Activated CD4-positive, alpha-beta T cell treated with anti-CD3 and anti-CD28 coated beads, Interleukin-2, amount 50 U/mL, for 1 hour (primary cell): ENCODE data around the gene WRNIP1.

ENCODE experiments used
- DNase-seq: peaks from one replicate; pipeline ENCODE4 v3.0.0-alpha.2; 2020

Gene WRNIP1

DNA sequence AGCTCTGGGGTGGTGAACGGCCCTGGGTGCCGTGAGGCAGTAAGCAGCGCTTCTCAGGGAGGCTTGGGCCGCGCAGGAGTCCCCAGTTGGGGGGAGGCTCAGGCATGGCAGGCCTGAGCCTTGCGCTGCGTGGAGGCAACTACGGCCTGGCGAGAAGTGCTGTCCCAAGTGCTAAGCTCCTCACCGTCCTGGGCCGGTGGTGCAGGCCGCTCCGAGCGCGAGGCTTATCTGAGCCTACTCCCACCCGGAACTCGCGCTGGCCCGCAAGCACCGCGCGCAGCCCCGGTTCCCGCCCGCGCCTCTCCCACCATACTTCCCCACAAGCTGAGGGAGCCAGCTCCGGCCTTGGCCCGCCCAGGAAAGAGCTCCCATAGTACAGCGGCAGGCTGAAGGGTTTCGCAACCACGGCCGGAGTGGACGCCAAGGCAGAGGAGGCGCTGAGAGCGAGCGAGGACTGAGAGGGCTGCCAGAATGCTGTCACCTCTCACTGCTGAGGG is 1.8 kb upstream of the WRNIP1 start:
- no peak for DNase-seq

DNA sequence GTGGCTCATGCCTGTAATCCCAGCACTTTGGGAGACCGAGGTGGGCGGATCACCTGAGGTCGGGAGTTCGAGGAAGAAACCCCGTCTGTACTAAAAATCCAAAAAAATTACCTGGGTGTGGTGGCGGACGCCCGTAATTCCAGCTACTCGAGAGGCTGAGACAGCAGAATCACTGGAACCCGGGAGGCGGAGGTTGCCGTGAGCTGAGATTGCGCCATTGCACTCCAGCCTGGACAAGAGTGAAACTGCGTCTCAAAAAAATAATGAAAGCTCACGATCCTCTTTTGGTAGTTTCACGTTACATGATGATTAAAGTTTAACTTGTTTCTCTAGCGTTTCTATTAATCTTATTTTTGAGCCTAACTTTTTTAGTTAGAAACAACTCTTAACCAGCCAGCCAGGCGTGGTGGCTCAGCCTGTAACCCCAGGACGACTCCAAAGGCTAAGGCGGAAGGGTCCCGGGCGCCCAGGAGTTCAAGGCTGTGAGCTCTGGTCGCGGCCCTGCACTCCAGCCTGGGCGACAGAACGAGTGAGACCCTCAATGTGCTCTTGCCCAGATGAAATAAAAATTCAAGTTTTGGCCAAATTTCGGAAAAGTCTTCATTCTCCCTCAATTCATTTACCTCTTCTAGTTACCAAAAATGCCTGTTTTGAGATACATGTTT is 1.2 kb upstream of the WRNIP1 start:
- no peak for DNase-seq

DNA sequence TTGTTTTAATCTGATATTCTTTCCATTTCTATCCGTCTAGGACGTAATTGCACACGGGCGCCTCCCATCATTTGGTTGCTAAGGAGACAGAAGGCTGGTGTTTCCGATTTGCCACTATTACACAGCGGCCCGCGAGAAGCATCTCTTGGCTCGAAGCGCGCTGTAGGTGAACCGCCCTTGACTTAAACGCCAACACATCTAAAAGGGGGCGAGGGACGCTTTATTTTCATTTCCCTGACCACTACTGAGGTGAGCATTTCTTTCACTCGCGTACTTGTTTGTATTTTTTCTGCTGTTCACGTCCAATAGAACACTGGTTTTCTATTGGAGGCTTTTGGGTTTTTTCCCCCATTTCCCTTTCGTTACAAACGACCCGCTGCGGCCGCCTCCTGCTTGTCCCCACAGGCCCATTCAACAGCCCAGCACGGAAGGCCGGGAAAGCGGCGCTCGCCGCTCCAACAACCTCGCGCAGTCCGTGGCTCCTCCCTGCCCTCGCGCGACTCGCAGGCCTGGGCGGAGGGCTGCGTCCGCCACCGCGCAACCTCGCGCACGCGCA is 505 bp upstream of the WRNIP1 start:
- peak; percentile 67 for DNase-seq

DNA sequence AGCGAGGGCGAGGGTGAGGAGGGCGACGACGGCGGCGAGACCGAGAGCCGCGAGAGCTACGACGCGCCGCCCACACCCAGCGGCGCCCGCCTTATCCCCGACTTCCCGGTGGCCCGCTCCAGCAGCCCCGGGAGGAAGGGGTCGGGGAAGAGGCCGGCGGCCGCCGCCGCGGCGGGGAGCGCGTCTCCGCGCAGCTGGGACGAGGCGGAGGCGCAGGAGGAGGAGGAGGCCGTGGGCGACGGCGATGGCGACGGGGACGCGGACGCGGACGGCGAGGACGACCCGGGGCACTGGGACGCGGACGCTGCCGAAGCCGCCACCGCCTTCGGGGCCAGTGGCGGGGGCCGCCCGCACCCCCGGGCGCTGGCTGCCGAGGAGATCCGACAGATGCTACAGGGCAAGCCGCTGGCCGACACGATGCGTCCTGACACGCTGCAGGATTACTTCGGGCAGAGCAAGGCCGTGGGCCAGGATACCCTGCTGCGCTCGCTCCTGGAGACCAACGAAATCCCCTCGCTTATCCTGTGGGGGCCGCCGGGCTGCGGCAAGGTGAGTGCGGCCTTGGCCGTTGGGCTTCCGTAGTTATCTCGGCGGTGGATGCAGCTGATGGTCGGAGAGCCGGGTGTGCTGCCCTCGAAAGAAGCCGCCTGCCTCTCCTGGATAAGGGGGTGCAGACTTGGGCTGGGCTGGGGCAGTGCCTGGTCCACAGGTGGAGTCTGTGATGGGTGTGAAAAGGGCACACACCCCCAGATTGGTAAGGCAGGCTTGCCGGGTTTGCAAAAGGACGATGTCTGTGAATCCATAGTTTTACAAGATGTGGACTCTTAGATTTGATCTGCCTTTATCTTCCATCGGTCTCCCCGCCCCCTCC is 938 bp downstream of the WRNIP1 start:
- no peak for DNase-seq

DNA sequence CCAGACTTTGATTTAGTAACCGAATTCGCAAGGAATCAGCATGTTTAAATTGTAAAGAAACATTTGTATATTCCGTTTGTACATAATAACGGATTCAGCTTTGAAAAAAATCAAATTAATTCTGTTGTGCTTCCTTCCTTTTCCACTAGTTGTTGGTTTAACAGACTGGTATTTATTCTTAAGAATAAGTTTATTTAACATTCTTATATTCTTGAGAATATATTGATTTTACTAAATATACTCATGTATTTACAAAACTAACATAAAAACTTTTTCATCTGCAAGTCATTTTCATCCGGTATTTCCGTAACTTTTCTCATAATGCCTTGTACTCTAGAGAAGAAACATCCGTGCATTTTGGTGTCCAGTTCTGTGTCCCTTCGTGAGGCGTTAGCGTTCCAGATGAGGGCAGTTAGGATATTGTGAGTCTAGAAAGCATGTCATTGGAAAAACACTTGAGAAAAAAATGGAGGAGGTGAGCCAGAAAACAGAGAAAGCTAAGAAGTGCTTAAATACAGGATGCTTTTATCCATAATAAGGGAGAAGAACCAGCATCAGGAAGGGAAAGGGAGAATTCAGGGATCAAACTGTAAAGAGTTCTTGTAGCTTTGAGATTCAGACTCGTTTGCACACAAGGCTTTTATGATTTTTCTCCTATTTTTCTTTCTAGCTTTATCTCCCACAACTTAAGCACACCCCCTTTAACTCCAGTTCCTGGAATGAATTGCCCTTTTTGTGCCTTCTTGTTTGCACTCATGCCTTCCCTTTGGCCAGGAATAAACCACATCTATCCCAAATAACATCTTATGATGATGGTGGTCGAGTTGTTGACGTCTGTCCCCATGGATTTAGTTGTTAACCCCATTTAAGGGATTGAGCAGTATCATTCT is 1.8 kb downstream of the WRNIP1 start:
- no peak for DNase-seq

DNA sequence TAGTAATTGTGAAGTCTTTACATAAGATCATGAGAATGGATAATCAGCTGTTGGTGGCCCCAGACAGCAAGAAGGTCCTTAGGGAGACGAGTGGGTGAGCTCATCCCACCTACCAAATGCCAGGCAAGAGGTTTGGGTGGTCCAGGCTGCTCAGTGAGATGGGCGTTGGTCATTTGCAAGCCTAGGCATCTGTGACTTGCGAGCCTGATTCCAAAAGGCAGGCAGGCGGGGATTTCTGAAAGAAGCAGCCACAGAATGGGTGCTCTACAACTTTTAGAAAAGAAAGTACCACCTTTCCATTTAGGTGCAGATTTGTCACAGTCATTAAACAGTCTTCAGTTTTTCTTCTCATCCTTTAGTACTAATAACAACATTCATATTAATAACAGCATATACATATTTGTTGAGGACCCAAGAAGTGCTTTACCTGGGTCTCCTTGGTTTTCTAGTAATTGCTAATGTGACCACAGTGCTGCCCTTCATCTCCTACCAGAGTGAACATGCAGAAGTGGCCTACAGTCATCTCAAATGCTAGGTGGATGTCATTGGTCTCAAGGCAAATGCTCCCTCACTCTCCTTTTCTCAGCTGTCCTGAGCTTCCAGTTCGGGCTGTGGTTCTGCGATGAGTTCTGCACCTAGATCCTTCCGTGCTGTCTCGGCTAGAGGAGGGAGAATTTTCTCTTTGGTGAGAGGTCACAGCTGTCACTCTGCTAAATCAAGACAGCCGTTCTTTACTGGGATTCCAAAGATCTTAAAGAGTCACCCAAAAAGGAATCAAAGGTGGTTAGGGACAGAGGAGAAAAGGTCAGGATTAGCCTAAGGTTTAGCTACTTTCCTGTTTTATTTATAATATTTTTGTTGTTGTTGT is 2.7 kb downstream of the WRNIP1 start:
- DNase-seq: no peak

DNA sequence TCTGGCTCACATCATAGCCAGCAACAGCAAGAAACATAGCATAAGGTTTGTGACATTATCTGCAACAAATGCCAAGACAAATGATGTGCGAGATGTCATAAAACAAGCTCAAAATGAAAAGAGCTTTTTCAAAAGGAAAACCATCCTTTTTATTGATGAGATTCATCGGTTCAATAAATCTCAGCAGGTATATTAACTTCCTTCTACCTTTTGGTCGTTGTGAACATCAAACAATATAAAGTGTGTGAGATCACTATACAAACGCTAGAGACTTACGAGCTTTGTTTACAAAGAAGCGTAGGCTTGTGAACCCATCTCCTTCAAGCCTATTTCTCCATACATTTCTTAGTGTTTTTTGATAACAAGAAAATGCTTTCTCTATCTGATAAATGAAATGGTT is 3.5 kb downstream of the WRNIP1 start:
- no peak for DNase-seq

DNA sequence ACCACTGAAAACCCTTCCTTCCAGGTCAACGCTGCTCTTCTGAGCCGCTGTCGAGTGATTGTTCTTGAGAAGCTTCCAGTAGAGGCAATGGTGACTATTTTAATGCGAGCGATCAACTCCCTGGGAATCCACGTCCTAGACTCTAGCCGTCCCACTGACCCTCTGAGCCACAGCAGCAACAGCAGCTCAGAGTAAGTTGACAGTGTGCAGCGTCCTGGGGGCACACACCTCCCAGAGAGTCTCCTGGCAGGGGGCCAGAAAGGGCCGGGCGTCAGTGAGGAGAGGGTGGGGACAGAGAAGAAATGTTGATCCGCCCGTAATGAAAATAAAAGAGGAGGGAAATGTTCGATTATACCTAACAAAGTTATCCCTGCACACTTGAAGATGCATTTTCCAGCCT is 5.0 kb downstream of the WRNIP1 start:
- no peak for DNase-seq

DNA sequence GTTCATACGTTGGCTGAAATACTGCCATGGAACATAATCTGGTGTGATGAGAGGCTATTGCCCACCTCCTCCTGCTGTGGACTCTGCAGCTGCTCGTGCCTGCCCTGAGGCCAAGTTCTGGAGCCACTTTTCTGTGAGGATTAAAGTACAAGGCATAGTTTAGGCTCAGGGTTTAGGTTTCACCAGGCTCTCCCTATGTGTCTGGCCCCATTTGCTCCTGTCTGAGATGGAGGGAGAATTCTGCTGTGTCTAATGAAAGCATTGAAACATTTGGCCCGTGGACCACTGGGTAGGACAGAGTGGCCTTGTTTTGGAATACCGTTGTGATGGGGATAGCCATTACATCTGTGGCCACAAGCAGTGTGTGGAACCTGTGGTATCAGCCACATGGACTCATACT is 5.9 kb downstream of the WRNIP1 start:
- no peak for DNase-seq

DNA sequence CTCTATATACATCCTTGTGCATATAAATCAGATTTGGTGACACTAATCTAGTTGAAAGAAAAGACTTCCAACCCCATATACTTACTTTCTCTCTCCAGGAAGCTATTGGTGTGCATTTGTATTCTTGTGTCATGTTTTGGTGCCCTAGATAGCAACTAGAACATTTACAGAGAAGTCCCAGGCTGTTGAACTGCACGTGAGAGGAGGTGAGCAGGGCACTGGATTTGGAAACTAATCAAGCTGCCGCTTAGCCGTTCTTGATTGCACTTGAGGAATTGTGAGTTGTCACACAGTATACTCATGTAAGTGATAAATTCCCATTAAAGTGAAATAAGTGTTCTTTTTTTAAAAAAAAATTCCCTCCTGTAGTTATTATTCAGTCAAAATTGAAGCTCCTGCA is 7.6 kb downstream of the WRNIP1 start:
- no peak for DNase-seq

DNA sequence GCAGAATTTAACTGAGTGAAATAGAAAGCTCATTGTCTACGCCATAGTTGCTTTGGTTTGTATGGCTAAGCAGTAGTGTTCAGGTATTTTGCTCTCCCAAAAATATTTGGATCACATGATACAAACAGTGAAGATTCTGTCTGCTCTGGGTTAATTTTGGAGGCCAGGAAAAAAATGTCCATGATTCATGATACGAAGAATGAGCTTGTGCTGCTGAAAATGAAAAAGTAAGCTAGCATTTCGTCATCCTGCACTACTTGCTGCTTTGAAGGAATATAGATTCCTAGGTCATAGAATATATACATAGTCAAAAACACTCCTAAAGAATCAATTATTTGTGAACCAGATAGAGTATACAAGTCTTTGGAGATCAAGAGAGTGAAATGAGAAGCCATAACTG is 8.3 kb downstream of the WRNIP1 start:
- no peak for DNase-seq

DNA sequence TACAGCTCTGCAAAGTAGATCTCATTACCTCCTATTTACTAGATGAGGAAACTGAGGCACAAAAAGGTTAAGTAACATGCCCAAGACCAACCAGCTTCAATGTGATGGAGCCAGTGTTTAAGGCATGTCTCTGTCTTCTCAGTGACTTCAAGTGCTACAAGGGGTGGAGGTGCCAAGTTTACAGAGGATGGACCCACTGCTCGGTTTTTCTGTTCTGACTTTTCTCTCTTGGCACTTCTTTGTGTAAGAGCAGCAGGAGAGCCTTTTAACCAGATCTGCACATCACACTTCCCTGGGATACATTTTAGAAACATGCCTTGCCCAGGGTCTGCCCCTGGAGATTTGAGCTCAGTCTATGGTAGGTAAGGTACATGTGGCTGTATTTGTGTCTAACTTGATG is 9.8 kb downstream of the WRNIP1 start:
- DNase-seq: no peak

DNA sequence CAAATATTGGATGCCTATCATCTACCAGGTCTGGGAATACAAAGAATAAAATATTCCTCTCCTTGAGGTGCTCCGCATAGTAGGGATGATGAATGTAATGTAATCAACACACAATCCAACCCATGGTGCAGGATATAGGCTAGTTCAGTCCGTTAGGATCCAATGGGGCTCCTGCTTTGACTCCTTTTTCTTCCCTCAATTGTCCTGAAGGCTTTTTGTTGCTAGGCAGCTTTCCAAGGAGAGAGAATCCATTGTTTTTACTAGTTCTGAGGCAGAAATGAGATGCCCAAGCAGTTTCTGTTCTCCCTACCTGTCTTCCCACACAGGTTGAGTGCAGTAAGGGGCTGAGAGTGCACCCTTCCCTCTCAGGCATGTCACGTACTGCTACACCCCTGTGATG is 12.1 kb downstream of the WRNIP1 start:
- DNase-seq: no peak

DNA sequence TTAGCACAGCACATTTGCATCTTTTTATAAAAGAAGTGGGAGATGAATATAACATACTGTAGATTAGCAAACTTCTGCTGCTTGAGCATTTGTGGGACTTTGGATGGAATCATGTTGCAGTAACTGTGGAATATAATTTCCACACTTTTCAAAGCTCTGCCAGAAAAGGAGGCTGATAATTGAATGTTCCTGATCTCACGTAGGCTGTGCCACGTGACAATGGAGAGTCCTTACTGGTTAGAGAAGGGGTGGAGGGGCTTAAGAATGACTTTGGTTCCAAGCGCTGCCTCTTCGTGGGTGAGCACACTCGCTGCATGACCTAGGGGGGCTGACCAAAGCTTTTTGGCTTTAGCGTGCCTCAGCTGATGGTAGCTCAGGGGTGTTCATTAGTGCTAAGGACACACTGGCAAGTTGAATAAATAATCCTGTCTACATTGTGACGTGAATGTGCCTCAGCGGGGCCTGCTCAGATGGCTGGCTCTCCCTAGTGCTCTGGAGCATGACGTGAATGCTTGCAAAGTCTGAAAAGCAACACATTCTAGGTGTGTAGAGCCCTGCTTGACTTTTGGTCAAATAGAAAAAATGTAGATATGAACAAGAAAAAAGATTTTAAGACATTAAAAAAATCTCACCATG is 15.0 kb downstream of the WRNIP1 start:
- DNase-seq: no peak

DNA sequence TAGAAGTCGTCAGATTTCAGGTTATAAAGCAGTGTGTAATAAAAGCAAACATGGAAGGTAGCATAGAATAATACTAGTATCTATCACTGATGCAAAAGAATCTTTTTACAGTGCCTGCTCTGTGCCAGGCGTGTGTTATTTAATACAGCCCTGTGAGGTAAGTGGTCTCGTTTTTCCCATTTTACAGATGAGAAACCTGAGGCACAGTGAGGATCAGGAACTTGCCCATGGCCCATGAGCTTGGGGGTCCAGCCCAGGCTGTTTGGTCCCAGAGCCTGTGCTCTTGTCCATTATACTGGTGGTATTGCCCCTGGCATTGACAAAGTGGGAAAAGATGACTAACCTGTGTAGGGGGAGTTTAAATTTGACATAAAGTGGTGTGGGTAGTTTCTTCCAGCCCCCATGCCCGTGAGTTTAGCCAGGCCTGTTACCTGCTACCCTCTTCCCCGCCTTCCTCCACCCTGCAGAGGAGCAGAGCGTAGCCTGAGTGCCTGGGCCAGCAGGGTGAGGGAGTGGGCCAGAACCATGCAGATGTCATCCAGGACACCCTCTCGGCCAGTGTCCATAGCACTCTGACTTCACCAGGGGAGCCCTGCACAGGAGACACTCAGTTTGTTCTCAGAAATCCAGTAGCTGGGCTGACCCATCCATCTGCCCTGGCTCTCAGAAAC is 16.6 kb downstream of the WRNIP1 start:
- no peak for DNase-seq

DNA sequence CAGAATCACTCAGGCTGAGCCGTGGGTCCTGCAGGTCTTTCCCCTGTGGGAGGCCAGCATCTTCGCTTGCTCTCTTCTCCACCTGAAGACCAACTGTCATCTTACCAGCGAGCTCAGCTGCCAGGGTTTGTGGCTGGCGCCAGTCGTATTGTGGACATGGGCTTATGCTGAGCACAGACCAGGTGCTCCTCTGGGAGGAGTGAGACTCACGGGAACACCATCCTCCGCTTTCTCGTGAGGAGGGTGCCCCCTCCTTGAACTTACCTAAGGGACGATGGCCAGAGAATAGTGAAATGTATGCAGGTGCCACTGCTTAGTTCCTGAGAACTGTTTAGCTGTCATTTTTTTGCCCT is 17.1 kb downstream of the WRNIP1 start:
- DNase-seq: no peak

DNA sequence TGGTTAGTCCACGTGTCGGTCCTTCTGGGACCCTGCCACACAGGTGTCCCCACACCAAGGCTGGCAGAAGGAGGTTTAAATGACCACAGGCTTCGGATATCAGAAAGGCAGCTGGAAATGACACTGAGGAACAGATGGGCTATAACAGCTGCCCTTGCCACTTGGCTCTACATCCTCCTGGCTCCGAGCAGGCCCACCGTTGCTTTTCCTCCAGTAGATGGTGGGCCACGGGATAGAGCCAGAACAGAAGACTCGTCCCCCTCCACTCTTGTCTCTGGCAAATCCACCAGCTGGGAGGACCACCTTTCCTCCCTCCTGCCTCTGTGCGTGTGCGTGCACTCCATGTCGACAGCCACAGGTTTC is 17.6 kb downstream of the WRNIP1 start:
- no peak for DNase-seq

DNA sequence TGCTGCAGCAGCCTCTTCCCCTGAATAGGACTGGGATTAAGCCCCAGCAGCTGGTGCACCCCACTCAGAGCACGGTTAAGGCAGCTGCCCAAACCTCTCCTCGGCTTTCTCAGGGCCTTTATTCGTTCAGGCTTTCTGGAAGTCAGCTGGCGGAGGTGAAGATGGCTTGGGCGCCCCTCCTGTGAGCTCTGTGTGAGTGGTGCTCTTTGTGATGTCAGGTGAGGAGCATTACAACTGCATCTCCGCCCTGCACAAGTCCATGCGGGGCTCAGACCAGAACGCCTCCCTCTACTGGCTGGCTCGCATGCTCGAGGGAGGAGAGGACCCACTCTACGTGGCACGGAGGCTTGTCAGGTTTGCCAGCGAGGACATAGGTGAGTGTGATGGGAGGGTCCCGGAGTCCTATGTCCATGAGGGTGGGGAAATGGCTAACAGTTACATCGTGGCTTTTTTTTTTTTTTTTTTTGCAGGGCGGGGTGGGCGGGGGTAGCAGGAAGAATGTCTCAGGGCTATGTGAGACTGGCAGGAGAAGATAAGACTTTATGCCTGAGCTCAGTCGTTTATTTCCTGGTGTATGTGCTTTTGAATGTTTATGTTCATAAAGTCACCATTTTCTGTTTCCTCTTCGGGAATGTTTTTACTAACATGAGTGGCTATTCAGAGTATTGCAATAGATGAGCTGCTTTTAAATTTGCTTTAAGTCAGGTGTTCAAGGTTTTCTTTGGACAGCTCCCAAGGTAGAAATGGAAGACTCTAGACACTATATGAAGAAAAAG is 18.2 kb downstream of the WRNIP1 start:
- no peak for DNase-seq

DNA sequence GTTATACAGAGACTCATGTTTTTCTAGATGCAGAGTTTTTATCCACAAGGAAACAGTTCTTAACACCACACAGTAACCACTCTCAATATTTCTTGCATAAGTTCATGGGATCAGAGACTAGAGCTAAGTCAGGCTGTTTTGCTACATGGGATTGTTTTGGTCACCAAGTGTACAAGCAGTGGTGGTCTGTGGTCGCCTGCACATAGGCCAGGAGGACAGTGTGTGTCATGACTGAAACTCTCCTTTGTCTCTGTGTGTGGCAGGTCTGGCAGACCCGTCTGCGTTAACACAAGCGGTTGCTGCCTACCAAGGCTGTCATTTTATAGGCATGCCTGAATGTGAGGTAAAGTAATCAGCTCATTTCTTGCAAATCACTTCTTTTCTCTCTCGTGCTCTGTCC is 18.9 kb downstream of the WRNIP1 start:
- DNase-seq: no peak

DNA sequence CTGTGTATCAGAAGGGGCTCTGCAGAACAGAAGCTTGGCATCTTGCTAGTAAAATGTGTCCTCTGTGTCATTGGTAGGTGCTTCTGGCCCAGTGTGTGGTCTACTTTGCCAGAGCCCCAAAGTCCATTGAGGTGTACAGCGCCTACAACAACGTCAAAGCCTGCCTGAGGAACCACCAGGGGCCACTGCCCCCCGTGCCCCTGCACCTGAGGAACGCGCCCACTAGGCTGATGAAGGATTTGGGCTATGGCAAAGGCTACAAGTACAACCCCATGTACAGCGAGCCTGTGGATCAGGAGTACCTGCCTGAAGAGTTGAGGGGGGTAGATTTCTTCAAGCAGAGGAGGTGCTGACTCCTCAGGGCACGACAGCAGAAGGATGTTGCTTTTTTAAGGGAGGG is 19.7 kb downstream of the WRNIP1 start:
- DNase-seq: no peak
